NCI-H510A treated with DMSO at 0.1 percent for 48 hours (cell line): ENCODE results near the gene ANXA3.
"Not testable (repeated sequence)": the region's sequence is repeated elsewhere in the genome, so short reads cannot be mapped to it uniquely, and the experiment has no call there.

Experiments used
- DNase-seq: peaks from one replicate; lab custom pipeline; 2025; lab: John Stamatoyannopoulos, UW

Gene ANXA3

GRCh38 chr4:78551420-78552351 is at the start of gene ANXA3:
TSS of gene ANXA3 (plus strand) at chr4:78551770. CDS start at chr4:78554474, 2,704 bp downstream.
- peak; percentile 44 for DNase-seq

- DNase-seq: not testable (repeated sequence)
Measured at GRCh38 chr4:78506260-78506659, 45.3 kb upstream of the ANXA3 start.

- DNase-seq: no peak
Measured at GRCh38 chr4:78509043-78509442, 42.5 kb upstream of the ANXA3 start.

GRCh38 chr4:78510108-78510507 is 41.5 kb upstream of the ANXA3 start:
- no peak for DNase-seq

- no peak for DNase-seq
Measured at GRCh38 chr4:78510681-78511080, 40.9 kb upstream of the ANXA3 start.

GRCh38 chr4:78512357-78512920 is 39.1 kb upstream of the ANXA3 start:
- no peak for DNase-seq

- DNase-seq: no peak
Measured at GRCh38 chr4:78513411-78513975, 38.1 kb upstream of the ANXA3 start.

- DNase-seq: peak; percentile 5
Measured at GRCh38 chr4:78517050-78517652, 34.4 kb upstream of the ANXA3 start.

- DNase-seq: no peak
Measured at GRCh38 chr4:78518561-78518960, 33.0 kb upstream of the ANXA3 start.

GRCh38 chr4:78519962-78520361 is 31.6 kb upstream of the ANXA3 start:
- no peak for DNase-seq

GRCh38 chr4:78520808-78521226 is 30.8 kb upstream of the ANXA3 start:
- DNase-seq: no peak

- DNase-seq: no peak
Measured at GRCh38 chr4:78524009-78524408, 27.6 kb upstream of the ANXA3 start.

GRCh38 chr4:78525559-78525958 is 26.0 kb upstream of the ANXA3 start:
- DNase-seq: no peak

- no peak for DNase-seq
Measured at GRCh38 chr4:78527103-78527502, 24.5 kb upstream of the ANXA3 start.

GRCh38 chr4:78527555-78527954 is 24.0 kb upstream of the ANXA3 start:
- DNase-seq: no peak

GRCh38 chr4:78528327-78528726 is 23.2 kb upstream of the ANXA3 start:
- DNase-seq: no peak

GRCh38 chr4:78529569-78530209 is 21.9 kb upstream of the ANXA3 start:
- no peak for DNase-seq

- DNase-seq: no peak
Measured at GRCh38 chr4:78532046-78532445, 19.5 kb upstream of the ANXA3 start.

- DNase-seq: no peak
Measured at GRCh38 chr4:78533854-78534253, 17.7 kb upstream of the ANXA3 start.

- DNase-seq: no peak
Measured at GRCh38 chr4:78534286-78534955, 17.1 kb upstream of the ANXA3 start.

GRCh38 chr4:78542373-78542772 is 9.2 kb upstream of the ANXA3 start:
- no peak for DNase-seq
